Inferior parietal cortex (tissue), 1 donor: Measurements from ENCODE around the gene ABTB2.

Source experiments
- DNase-seq: peaks from one replicate; pipeline ENCODE4 v3.0.0-alpha.2; 2016; ENCODE audit errors: extremely low spot score

The ABTB2 gene

DNA sequence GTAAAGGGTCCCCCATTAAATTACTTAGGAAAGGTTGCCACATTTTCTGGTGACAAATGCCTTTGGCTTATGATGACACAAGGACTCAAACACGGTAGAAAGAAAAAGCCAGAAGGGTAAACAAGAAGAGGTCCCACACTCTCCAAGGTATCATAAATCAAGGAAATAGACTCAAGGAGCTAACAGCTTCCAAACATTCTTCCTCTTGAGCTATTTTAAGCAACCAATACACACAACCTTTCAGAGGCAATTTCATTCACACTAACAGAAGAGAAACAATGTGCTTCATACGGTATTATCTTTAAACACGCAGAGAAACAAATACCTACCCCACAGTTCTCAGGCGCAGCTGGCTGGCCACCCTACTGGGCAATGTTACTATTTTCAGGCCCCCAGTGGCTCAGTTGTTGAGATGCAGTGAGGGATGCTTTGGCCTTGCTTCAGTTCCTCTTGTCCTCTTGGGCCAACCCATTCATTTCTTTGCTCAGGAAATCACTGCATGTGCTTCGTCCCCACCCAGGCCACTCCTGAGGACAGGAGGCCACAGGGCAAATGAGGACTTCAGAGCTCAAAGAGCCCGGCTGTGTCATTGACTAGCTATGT, 15.8 kb downstream of the ABTB2 start:
- DNase-seq: no peak

GRCh38 chr11:34341096-34341495, 16.7 kb downstream of the ABTB2 start:
- no peak for DNase-seq

GRCh38 chr11:34340653-34341052, 17.2 kb downstream of the ABTB2 start:
- no peak for DNase-seq

GRCh38 chr11:34339149-34340064, 18.4 kb downstream of the ABTB2 start:
- DNase-seq: no peak

- DNase-seq: no peak
Observed at GRCh38 chr11:34337016-34337415, 20.8 kb downstream of the ABTB2 start.

- DNase-seq: no peak
Observed at GRCh38 chr11:34335801-34336200, 22.0 kb downstream of the ABTB2 start.

DNA sequence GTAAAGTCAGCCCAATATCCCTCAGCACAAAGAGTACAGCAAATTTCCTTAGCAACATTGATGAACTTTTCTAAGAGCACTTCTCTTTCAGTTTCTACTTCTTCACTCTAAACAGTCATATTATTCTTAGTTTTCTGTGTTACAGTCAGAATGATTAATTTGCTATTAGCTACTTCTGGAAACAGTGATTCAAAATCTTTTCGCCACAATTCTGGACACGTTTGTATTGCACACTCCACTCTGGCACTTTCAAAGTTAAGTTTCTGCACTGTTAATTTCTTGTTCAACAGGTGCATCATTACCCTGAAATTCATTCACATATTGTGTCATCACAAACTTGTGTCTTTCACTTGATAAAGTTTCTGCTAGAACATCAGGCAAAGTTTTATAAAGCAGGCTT, 22.5 kb downstream of the ABTB2 start:
- DNase-seq: no peak

GRCh38 chr11:34333787-34334186, 24.0 kb downstream of the ABTB2 start:
- DNase-seq: no peak

GRCh38 chr11:34332524-34332923, 25.3 kb downstream of the ABTB2 start:
- DNase-seq: no peak

- no peak for DNase-seq
Observed at GRCh38 chr11:34331736-34332135, 26.1 kb downstream of the ABTB2 start.

DNA sequence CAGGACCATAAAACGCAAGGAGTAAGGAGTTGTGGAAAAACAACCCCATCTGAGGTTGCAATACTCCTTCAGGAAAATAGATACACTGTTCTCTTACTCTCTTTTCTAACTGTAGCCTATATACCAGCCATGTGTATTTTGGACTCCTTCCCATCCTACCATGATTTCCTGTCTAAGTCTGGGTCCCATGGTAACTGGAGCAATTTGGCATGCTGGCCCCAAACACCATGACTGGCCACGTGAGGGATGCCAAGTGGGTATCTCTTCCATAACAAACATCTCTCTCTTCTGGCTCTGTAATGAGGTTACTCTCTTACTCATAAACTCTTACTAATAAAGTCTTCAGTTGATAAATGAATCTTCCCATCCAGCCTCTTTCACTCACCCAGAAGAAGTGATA, 26.5 kb downstream of the ABTB2 start:
- no peak for DNase-seq

GRCh38 chr11:34330653-34331052, 27.2 kb downstream of the ABTB2 start:
- DNase-seq: no peak

DNA sequence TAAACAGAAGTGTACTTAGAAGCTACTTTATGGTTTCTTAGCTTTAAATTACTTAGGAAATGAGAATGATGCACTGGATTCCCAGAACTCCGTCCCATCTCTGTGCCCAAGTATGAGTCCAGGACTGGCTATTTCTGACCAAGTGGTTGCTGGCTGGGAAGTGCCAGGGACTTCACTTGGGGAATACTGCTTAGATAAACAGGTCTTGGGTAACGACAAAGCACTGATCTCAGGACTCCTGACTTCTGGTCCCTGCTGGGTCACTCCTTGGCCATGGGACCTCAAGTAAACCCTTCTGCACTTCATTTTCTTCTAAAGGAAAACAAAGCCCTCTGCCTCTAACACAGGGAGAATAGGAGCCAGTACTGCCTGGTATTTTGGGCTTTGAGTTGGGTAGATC, 27.9 kb downstream of the ABTB2 start:
- DNase-seq: no peak

DNA sequence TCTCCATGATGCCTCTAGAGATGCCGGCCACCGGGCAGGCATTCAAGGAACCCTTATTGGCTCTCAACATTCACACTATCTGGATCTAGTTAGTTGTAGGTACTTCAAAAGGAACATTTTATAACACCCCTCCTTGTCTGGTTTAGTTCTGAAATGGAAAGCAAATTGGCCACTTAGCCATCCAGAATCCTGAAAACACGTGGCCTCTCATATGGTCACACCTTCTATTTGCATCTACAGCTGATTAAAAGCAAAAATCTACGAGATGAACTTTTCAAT, 29.2 kb downstream of the ABTB2 start:
- DNase-seq: no peak

GRCh38 chr11:34327804-34328631, 29.8 kb downstream of the ABTB2 start:
- DNase-seq: peak; percentile 27

DNA sequence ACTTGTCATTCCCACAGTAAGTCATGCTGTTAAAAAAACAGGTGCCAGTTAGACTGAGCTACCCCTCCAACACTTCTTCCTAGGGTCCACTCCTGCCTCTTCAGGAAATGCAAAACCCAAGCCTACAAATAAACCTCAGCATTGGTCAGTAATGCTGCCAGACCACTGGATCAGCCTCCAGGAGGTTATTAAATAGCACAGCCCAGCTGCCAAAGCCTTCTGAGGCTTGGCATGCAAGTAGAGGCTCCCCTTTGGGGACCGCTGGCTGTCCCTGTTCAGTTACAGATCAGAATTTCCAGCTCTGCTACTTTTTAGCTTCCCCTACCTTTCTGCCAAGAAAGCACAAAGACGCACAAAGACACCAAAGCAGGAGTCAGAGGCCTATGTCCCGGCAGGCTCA, 33.3 kb downstream of the ABTB2 start:
- no peak for DNase-seq

GRCh38 chr11:34323601-34324000, 34.2 kb downstream of the ABTB2 start:
- DNase-seq: no peak

- no peak for DNase-seq
Observed at GRCh38 chr11:34318111-34319037, 39.4 kb downstream of the ABTB2 start.

GRCh38 chr11:34317666-34318065, 40.1 kb downstream of the ABTB2 start:
- no peak for DNase-seq

DNA sequence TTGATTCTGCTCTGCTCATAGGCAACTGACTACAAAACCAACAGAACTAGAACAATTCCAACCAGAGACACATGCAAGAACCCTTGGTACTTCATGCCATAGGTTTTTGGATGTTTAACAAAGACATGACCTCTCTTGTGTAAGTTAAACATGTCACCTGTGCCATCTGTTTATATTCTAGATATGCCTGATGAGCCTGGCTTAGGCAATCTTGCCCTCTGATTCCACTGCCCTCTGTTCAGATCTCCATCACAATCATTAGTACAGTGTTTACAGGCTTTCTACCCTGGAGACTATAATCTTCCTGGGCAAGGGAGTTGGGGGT, 40.8 kb downstream of the ABTB2 start:
- no peak for DNase-seq

DNA sequence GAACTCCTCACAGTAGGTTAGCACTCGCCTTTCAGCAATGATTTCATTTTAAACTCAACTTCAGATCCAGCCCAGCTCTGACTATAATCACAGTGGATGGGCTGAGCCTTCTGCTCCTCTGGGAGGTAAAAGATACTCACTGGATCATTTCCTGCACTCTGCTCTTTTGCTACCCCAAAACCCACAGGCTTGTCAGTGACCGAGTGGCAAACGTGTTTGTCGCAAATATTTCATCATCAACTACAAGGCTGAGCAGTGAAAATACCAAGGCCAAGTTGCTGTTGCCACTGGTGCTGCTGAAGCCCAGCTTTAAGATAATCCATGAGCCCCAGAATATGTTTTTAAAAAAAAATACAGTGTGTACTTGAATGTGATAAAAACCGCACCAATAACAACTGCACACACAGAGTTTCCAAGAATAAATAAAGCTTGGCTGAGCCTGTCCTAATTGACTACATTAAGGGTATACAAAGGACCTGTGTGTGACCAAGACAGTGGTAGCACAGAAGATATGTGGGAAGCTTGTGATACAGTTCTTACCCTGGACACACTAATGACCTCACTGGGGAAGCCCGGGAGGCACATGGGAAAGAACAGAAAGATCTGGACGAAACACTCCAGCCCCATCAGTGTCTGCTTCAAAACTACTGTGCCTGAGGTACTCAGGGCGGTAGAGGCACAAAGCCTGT, 41.3 kb downstream of the ABTB2 start:
- no peak for DNase-seq
